ENCODE data around the gene KCNJ9.
A peak's percentile ranks its signal among the peaks of the same experiment; 100 is the strongest.

Gene KCNJ9

DNA sequence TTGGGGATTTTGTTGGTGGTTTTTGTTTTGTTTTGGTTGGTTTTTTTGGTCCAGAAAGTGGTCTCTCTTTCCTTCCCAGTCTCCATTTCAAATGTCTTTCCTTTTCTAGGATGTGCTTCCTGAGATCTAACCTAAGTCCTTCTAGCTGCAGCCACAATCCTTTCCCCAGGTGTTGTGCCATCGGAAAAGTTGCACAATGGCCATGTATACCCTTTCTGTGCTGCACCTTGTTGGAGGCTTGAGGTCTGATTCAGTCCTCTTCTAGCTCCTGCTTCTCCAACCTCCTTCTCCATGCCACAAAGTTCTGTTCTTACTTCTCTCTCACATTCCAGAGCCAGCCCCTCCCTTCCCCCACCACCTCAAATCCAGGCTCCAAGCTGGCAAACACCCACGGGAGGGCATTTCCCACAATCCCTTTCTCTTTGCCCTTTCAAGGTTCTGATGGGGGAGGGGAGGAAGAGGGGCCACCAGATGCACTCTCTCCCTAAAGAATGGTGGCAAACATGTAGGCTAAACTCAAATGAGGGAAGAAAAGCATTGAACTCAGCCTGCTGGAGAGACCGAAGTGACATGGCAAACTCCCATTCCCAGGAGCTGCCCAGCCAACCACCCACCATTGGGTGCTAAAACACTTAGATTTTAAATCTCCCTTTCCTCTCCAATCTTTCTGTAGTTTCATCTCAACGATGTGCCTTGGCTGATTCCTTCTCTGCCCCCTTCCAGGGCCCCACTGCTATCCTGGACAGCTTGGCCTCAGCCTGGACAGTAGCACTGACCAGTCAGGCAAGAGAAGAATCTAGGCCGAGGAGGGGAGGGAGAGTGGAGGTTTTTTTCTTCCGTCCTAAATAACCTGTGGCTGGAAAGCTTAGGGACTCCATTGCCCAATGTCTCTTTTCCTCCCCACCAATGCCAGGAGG, 14.3 kb upstream of the KCNJ9 start:
- no peak for DNase-seq

DNA sequence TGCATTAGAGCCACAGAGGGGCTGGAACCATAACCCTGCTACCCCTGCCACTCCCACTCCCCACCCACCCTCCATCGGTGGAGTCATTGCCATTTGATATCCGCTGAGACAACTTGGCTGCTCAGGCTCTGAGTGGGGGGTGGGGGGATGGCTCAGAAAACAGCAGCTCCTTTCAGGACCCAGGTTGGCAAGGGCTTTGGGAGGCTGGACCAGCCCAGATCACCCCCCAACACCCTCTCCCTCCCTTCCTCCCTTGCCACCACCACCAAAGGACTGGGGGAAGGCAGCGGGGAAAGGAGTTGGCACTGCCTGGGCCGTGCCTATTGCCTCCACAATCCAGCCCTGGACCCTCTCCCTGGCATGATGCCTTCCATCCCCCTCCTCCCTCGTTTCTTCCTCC, 13.1 kb upstream of the KCNJ9 start:
- no peak for DNase-seq

- no peak for DNase-seq
These were observed 11.7 kb upstream of the KCNJ9 start, which contains the start of gene KCNJ10 for GRCh38 chr1:160069460-160070231. Gene KCNJ10 (minus strand): TSS chr1:160070160. CDS start chr1:160042532, 27,628 bp downstream.

GRCh38 chr1:160070243-160071163, 10.8 kb upstream of the KCNJ9 start:
- DNase-seq = peak; percentile 28

GRCh38 chr1:160071289-160071688, 10.0 kb upstream of the KCNJ9 start:
- DNase-seq = no peak

DNA sequence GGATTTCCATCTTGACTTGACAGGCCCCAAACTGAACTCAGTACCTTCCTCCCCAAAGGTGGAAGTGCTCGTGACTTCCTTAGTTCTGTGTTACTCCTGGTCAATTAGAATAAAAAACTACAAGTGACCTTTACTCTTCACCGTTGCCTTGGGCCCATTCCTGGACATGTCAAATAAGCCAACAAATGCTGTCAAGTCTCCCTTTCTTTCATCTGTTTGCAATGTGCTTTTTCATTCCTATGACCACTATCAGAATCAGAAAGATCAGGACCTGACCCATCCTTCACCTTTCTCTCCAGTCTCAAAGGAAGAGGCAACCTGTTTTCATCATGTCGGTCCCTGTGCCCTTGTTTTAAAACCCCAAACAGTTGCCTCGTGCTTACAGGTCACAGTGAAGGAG, 6.5 kb upstream of the KCNJ9 start:
- no peak for DNase-seq

GRCh38 chr1:160075836-160076235, 5.5 kb upstream of the KCNJ9 start:
- DNase-seq = no peak

- DNase-seq = no peak
These were observed 5.0 kb upstream of the KCNJ9 start for GRCh38 chr1:160076295-160076694.

GRCh38 chr1:160077486-160077885, 3.9 kb upstream of the KCNJ9 start:
- DNase-seq = no peak

DNA sequence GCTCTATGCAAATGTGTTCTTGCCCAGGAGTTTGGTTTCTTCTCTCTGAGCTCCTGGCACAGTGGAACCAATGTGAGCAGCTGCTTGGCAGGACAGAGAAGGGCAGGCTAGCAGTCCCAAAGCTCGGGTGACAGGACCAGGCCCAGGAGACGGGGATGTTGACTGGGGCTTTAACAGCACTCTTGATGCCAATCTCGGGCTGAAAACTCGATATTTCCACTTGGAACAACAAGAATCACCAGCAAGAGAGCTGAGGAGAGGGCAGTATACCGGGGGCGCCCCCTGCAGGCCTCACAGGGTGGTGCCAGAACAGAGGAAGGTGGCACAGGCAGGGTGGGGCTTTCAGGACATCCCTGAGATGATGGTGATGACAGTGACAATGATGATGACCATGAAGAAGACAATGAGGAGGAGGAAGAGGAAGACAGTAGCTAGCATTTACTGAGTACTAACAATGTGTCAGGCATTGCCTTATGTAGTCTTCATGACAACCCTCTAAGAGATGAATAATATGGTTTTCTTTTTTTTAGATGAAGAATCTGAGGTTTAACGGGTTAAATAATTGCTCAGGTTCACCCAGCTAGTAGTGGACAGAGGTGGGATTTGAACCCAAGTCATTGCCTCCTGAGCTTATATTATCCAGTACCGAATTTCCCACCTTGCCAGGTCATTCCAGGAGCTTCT, 2.7 kb upstream of the KCNJ9 start:
- no peak for DNase-seq

DNA sequence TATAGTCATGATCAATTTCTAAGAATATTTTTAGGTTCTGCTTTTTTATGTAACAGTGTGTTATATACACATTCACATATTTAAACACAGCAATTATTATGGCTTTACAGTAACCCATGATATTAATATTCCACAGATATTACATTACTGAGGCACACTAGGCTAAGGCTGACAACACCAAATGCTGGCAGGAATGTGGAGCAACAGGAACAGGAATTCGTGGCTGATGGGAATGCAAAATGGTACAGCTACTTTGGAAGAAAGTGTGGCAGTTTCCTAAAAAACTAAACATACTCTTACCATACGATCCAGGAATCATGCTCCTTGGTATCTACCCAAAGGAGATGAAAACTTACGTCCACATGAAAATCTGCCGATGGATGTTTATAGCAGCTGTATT, 1.9 kb upstream of the KCNJ9 start:
- no peak for DNase-seq

DNA sequence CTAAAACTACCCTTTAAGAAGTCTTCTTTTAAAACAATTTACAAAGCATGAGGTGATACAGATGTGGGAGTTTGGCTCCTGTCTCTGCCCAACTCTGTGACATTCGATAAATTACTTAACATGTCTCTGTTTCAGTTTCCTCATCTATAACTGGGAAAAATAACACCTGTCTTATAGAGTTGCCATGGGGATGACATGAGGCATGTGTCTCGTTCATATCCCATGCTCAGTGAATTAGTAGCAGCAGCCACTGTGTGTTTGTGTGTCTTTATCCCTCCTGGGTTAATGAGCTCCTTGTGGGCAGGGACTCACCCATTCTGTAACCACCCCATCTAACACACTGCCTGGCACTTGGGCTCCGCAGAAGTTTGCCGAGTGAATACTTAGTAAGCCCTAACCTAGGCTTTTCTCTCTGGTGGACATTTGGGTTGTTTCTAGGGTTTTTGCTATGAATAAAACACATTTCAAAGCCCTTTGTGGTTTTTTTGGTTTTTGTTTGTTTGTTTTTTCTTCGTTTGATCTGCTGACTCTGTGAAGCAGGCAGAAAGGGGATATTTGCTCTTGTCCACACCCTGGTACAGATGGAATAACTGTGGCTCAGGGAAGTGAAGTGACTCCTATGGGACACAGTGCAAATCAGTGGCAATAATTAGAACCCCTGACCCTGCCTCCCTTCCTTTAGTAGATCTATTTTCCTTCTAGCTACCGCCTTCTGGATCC, 797 bp upstream of the KCNJ9 start:
- no peak for DNase-seq

GRCh38 chr1:160082487-160082886, 1.1 kb downstream of the KCNJ9 start:
- no peak for DNase-seq

DNA sequence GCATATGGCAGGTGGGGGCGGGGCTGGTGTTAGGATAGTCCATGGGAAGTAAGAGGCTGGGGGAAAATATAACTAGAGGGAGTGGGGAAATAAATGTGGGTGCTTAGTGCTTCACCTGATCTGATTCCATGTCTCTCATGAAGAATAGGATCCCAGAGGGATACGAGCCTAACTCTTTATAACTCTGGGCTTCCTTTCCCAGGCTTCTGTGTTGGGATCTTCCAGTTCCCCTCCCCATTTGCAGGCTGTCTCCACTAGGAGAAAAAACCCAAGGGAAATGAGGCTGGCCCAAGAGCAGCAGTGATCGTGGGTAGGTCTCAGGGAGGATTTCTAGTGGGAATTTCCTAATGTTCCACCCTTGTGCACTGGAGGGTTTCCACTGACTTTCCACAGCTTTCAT, 1.6 kb downstream of the KCNJ9 start:
- no peak for DNase-seq

GRCh38 chr1:160083968-160084770, 2.8 kb downstream of the KCNJ9 start:
- DNase-seq = peak; percentile 76

DNA sequence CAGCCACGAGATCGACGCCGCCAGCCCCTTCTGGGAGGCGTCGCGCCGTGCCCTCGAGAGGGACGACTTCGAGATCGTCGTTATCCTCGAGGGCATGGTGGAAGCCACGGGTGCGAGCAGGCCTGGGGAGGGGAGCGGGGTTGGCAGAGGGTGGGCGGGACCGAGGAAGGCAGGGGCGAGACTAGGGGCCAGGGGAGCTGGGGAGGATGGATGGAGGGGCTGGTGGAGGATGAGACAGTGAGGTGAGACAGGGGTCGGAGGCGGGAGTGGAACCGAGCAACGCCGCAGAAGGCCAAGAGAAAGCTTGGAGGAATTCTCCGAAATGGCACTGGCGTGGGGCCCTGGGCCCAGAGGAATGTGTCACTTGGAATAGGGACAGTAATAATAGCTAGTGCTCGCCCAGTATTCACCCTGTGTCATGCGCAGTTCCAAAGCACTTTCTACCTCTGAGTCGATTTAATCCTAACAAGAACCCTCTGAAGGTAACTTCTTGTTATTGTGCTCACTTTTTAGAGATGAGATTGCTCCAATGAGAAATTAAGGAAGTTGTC, 3.5 kb downstream of the KCNJ9 start:
- DNase-seq = no peak

DNA sequence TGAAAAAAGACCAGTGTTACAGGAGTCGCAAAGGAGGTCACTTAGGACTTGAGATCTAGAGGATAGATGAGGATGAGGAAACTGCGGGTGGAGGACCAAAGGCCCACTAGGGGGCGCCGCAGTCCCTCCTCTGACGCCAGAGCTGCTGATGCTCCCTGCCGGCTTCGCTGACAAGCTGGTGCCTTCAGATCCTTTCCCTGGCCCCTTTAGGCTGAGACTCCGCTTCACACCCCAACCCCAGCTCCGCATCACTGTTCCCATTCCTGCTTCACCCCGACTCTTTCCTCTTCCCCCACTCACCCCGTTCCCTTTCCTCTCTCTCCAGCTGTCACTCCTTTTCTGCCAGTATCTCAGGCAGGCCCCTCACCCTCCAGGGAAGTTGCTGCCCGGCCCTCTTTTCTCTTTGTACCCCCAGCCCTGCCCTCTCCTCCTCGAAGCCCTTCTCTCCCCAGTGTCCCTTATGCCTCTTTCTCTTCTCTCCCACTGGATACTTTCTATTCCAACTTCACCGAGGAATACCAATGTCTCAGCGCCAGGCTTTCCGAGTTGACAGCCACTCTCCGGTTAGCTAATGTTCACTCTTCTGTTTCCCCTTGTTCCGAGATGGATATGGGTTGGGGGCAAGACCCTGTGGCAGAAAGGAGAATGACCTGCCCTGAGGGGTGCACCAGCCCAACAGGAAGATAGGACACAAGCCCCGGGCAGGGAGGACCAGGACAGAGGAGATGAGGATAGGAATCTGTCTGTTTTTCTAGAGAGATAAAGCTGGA, 4.5 kb downstream of the KCNJ9 start:
- DNase-seq = peak; percentile 27

DNA sequence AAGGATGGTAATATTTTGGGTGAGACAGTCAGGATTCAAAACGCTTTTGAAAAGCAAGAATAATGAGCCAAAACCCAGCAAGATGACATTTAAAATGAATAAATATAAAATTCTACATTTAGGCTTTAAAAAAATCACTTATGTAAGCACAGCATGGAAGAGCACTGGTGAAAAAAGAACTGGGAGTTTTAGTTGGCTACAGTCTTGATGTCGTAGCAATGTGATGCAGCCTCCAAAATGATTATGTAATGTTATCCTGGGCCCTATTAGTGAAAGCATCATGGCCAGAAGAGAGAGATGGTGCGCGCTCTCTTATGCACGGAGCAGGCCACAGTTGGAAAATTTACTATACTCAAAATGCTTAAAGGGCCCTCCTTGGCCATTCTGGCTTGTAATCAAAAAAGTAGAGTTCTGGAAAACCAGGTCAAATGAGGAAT, 5.1 kb downstream of the KCNJ9 start:
- DNase-seq = no peak

GRCh38 chr1:160087118-160087662, 5.9 kb downstream of the KCNJ9 start:
- no peak for DNase-seq

Measured in NCI-H2029 (cell line).